Fibroblast of villous mesenchyme (primary cell): ENCODE measurements around the gene IMPDH2. TPM values are rescaled to one million over a fixed set of nuclear protein-coding genes. Genes with fewer than 3 reads are reported as not detected.

ENCODE experiments used
- DNase-seq: peaks from one replicate; pipeline ENCODE4 v3.0.0-alpha.2; 2010; ENCODE audit warnings: low read depth
- H3K4me3 ChIP-seq: 2 replicates; pipeline ENCODE4 v1.5.1; 2011; ENCODE audit warnings: low read depth, mild to moderate bottlenecking, low read length
- CTCF ChIP-seq: IDR thresholded peaks from 2 replicates; pipeline ENCODE4 v1.5.1; 2012; ENCODE audit warnings: low read depth, mild to moderate bottlenecking, low read length; ENCODE audit not compliant: insufficient read depth
- small RNA-seq: library from RNA; depleted of rRNA; stranded (forward); fragments of <200 nt; gene quantifications from one replicate; pipeline ENCODE3, GENCODE V24; 2012
- total RNA-seq: library from RNA; depleted of rRNA; stranded (reverse); fragments of >200 nt; gene quantifications from 2 replicates; pipeline ENCODE4 v1.2.3, GENCODE V29; 2012

IMPDH2 gene
- total RNA-seq, 1 donor: 225 TPM

GRCh38 chr3:48982016-48982415, 47.2 kb downstream of the IMPDH2 start:
- no peak for TF ChIP-seq CTCF
- no peak overlapping the region for H3K4me3 ChIP-seq
- DNase-seq: no peak

- H3K4me3 ChIP-seq: no peak overlapping the region
- DNase-seq: no peak
- TF ChIP-seq CTCF: no peak
Observed at GRCh38 chr3:48980295-48980694, 48.9 kb downstream of the IMPDH2 start.

GRCh38 chr3:48979451-48979850, 49.7 kb downstream of the IMPDH2 start:
- TF ChIP-seq CTCF: no peak
- DNase-seq: no peak
- no peak overlapping the region for H3K4me3 ChIP-seq

Small RNAs within 50 kb of the gene (small RNA-seq; reads per million reads assigned to genes)
- 22,638 reads per million, percentile 100 among the genes with 10 or more reads in this experiment for gene MIR191
- 1,488 reads per million, percentile 99 among the genes with 10 or more reads in this experiment for gene MIR425

Other genes starting within 250 kb of the IMPDH2 start
- 47.0 and 47.9 TPM in 2 replicates for gene PRKAR2A, start 181.5 kb downstream of the IMPDH2 start, total RNA-seq
- gene SLC25A20, start 130.5 kb downstream of the IMPDH2 start, total RNA-seq: 14.5 and 20.7 TPM in 2 replicates
- gene ARIH2, start 110.6 kb downstream of the IMPDH2 start, total RNA-seq: 69.6 and 87.2 TPM in 2 replicates
- gene P4HTM, start 39.2 kb downstream of the IMPDH2 start, total RNA-seq: 23.8 and 26.8 TPM in 2 replicates
- gene WDR6, start 22.0 kb downstream of the IMPDH2 start, total RNA-seq: 75.6 and 77.3 TPM in 2 replicates
- gene DALRD3, start 10.8 kb downstream of the IMPDH2 start, total RNA-seq: 40.6 and 43.2 TPM in 2 replicates
- gene NDUFAF3, start 7.3 kb downstream of the IMPDH2 start, total RNA-seq: 39.3 and 48.3 TPM in 2 replicates
- gene QRICH1, start 64.7 kb upstream of the IMPDH2 start, total RNA-seq: 181 and 188 TPM in 2 replicates
- gene QARS1, start 75.4 kb upstream of the IMPDH2 start, total RNA-seq: 215 and 302 TPM in 2 replicates
- 30.3 and 36.3 TPM in 2 replicates for gene USP19, start 91.4 kb upstream of the IMPDH2 start, total RNA-seq
- 369 and 378 TPM in 2 replicates for gene LAMB2, start 103.7 kb upstream of the IMPDH2 start, total RNA-seq
- 22.9 and 24.2 TPM in 2 replicates for gene CCDC71, start 136.9 kb upstream of the IMPDH2 start, total RNA-seq
- 19.4 and 22.9 TPM in 2 replicates for gene KLHDC8B, start 142.2 kb upstream of the IMPDH2 start, total RNA-seq
- 1.3 and 2.3 TPM in 2 replicates for gene C3orf62, start 247.8 kb upstream of the IMPDH2 start, total RNA-seq